K562 (cell line): ENCODE measurements around the gene FAM81B. TPM values are rescaled to one million over a fixed set of nuclear protein-coding genes. Genes with fewer than 3 reads are reported as not detected.

Source experiments
- ATAC-seq: fragments of 200-7000 bp; cut with Tn5 transposase; 3 replicates; pipeline ENCODE4 v1.9.1; 2020; ENCODE audit warnings: moderate library complexity
- BruUV-seq: library from RNA; stranded (reverse); fragments of 400-500 nt; replicated peaks from 2 replicates; lab custom pipeline; 2021; lab: Mats Ljungman, UMichigan
- CTCF ChIA-PET: fragments of 300-600 bp; formaldehyde crosslinking; extraction: SDS; loops from one replicate; lab custom pipeline; 2021; ENCODE audit warnings: low intra/inter-chr PET ratio; lab: Yijun Ruan, JAX
- POLR2A ChIA-PET: fragments of 300-600, 350-650 bp; sonication (Branson Sonifier 250); formaldehyde crosslinking; extraction: SDS; loops from one replicate; lab custom pipeline; 2021; ENCODE audit warnings: antibody characterized with exemption, inconsistent platforms; lab: Yijun Ruan, JAX
- DNase-seq, 4 experiments: peaks; one replicate each; pipeline versions ENCODE4 v3.0.0 to v3.0.0-alpha.2; 2011 to 2018; ENCODE audit warnings: low spot score in 3 of 4, mixed read lengths in 3 of 4; ENCODE audit errors: extremely low read depth in 1 of 4
- FAIRE-seq: peaks from 2 replicates; lab custom pipeline; 2011; peaks lifted over from hg19 to GRCh38; lab: Jason Lieb, UNC
- H2AFZ ChIP-seq: 2 replicates; pipeline ENCODE4 v1.6.0; 2011; ENCODE audit warnings: low read depth, low read length, control low read depth, inconsistent platforms
- H3K27ac ChIP-seq: fragments of 200-600 bp; 3 replicates; pipeline ENCODE4 v1.8.0; 2011; ENCODE audit warnings: low read depth, mild to moderate bottlenecking, control low read depth, inconsistent platforms, low read length, moderate library complexity, mixed read lengths; ENCODE audit errors: extremely low read depth
- H3K27me3 ChIP-seq, 2 experiments: fragments of 300-600 bp in 1 of 2; 2 replicates in 1 of 2; 3 replicates in 1 of 2; pipeline versions ENCODE4 v1.6.0 to v1.8.0; 2011; ENCODE audit warnings: inconsistent platforms in 2 of 2, low read length in 2 of 2, mild to moderate bottlenecking in 1 of 2, mixed read lengths in 1 of 2, moderate library complexity in 1 of 2; ENCODE audit not compliant: control insufficient read depth in 2 of 2, insufficient read depth in 2 of 2
- H3K36me3 ChIP-seq: fragments of 300-600 bp; 3 replicates; pipeline ENCODE4 v1.8.0; 2011; ENCODE audit warnings: mild to moderate bottlenecking, low read length, inconsistent platforms; ENCODE audit not compliant: control insufficient read depth, insufficient read depth
- H3K4me1 ChIP-seq, 2 experiments: fragments of 200-600 bp in 1 of 2; replicated peaks in 1 of 2; 2 replicates in 1 of 2; 3 replicates in 1 of 2; pipeline versions ENCODE4 v1.5.1 to v1.8.0; 2011; ENCODE audit warnings: inconsistent platforms in 2 of 2, low read length in 2 of 2, mild to moderate bottlenecking in 1 of 2, mixed read lengths in 1 of 2, moderate library complexity in 1 of 2; ENCODE audit not compliant: control insufficient read depth in 2 of 2, insufficient read depth in 2 of 2
- H3K4me2 ChIP-seq: 2 replicates; pipeline ENCODE4 v1.6.1; 2011; ENCODE audit warnings: low read length, control low read depth, inconsistent platforms, mixed read lengths; ENCODE audit not compliant: insufficient read depth
- H3K4me3 ChIP-seq: fragments of 200-600 bp; sonication (generic), shearing (Covaris generic); 2 replicates; pipeline ENCODE4 v1.5.1; 2016; ENCODE audit warnings: control low read depth, inconsistent platforms
- H3K79me2 ChIP-seq: fragments of 200-600 bp; 3 replicates; pipeline ENCODE4 v1.8.0; 2011; ENCODE audit warnings: low read length, inconsistent platforms; ENCODE audit not compliant: control insufficient read depth, insufficient read depth
- H3K9ac ChIP-seq, 2 experiments: 2 replicates each; pipeline versions ENCODE4 v1.6.0 to v1.6.1; 2011; ENCODE audit warnings: low read depth in 2 of 2, low read length in 2 of 2, control low read depth in 1 of 2, inconsistent platforms in 1 of 2, mild to moderate bottlenecking in 1 of 2, mixed read lengths in 1 of 2; ENCODE audit not compliant: insufficient read depth in 1 of 2
- H3K9me1 ChIP-seq: one replicate; pipeline ENCODE4 v1.6.0; 2011; ENCODE audit warnings: inconsistent platforms, mild to moderate bottlenecking, low read length, moderate library complexity; ENCODE audit not compliant: control insufficient read depth, insufficient read depth
- H3K9me3 ChIP-seq: replicated peaks from 2 replicates; pipeline ENCODE4 v1.5.1; 2011; ENCODE audit warnings: low read depth, low read length, inconsistent platforms; ENCODE audit not compliant: control insufficient read depth, insufficient read depth
- H4K20me1 ChIP-seq: replicated peaks from 2 replicates; pipeline ENCODE4 v1.6.1; 2011; ENCODE audit warnings: low read length, inconsistent platforms, mixed read lengths; ENCODE audit not compliant: control insufficient read depth, insufficient read depth
- BACH1 ChIP-seq: fragments of 200-800 bp; sonication (Bioruptor generic); IDR thresholded peaks from 2 replicates; pipeline ENCODE4 v1.6.1; 2016; ENCODE audit warnings: missing genetic modification characterization, missing compliant biosample characterization
- BRF1 ChIP-seq: IDR thresholded peaks from 3 replicates; pipeline ENCODE4 v1.6.1; 2011; ENCODE audit warnings: borderline replicate concordance, mild to moderate bottlenecking; ENCODE audit not compliant: insufficient read length; ENCODE audit errors: extremely low read depth
- ID3 ChIP-seq, 2 experiments: fragments of 250-450 bp in 1 of 2; fragments of 450-650 bp in 1 of 2; sonication (Bioruptor Pico) in 1 of 2; IDR thresholded peaks; 2 replicates each; pipeline versions ENCODE4 v1.6.1 to v1.8.0; 2016 to 2021; ENCODE audit warnings: mild to moderate bottlenecking in 2 of 2, moderate library complexity in 2 of 2, missing compliant biosample characterization in 1 of 2, missing genetic modification characterization in 1 of 2
- KAT8 ChIP-seq: fragments of 450-650 bp; IDR thresholded peaks from 2 replicates; pipeline ENCODE4 v1.6.1; 2016; ENCODE audit warnings: low read depth, mild to moderate bottlenecking
- MITF ChIP-seq: IDR thresholded peaks from 2 replicates; pipeline ENCODE4 v1.6.1; 2014; ENCODE audit warnings: antibody characterized with exemption
- NEUROD1 ChIP-seq: fragments of 150-350 bp; IDR thresholded peaks from 2 replicates; pipeline ENCODE4 v1.6.1; 2014; ENCODE audit warnings: borderline replicate concordance, low read length, low read depth; ENCODE audit not compliant: partially characterized antibody
- PATZ1 ChIP-seq: fragments of 250-450 bp; sonication (Bioruptor Pico); IDR thresholded peaks from 2 replicates; pipeline ENCODE4 v1.5.0; 2020; ENCODE audit warnings: mild to moderate bottlenecking, borderline replicate concordance
- RHOXF2B ChIP-seq: fragments of 250-450 bp; sonication (Bioruptor Pico); conservative IDR thresholded peaks from 2 replicates; pipeline ENCODE4 v1.5.1; 2021
- SFPQ ChIP-seq: fragments of 200-400 bp; formaldehyde crosslinking; IDR thresholded peaks from 2 replicates; pipeline ENCODE4 v1.6.1; 2017; ENCODE audit warnings: mild to moderate bottlenecking, low read depth, low read length, moderate library complexity
- ZNF133 ChIP-seq: fragments of 250-450 bp; sonication (Bioruptor Pico); IDR thresholded peaks from 2 replicates; pipeline ENCODE4 v1.4.0; 2020; ENCODE audit warnings: mild to moderate bottlenecking
- ZNF184 ChIP-seq: sonication (generic); formaldehyde crosslinking; IDR thresholded peaks from 2 replicates; pipeline ENCODE4 v1.5.0; 2020; ENCODE audit warnings: missing genetic modification reagents
- ZNF431 ChIP-seq: sonication (generic); formaldehyde crosslinking; IDR thresholded peaks from 2 replicates; pipeline ENCODE4 v1.8.0; 2022; ENCODE audit warnings: mild to moderate bottlenecking, missing genetic modification reagents
- WGBS: fragments of 100-300 bp; shearing (Covaris generic); methylation state at CpG from one replicate; pipeline ENCODE4 v1.1.6; 2016; ENCODE audit warnings: low coverage, mixed read lengths; ENCODE audit not compliant: insufficient coverage; ENCODE audit errors: missing lambda C conversion rate; 5-methylcytosine and 5-hydroxymethylcytosine counted together
- in situ Hi-C: fragments of 300-500 bp; cut with MboI; formaldehyde crosslinking; loops from 4 replicates; pipeline ENCODE4 v1.15.0; 2018; ENCODE audit warnings: inconsistent platforms, mixed read lengths
- intact Hi-C: fragments of 100-400 bp; cut with micrococcal nuclease; formaldehyde crosslinking; loops from 2 replicates; pipeline ENCODE4 v1.14.2; 2022
- polyA plus RNA-seq, 8 experiments: library from polyadenylated mRNA; depleted of rRNA in 4 of 8; stranded (reverse) in 5 of 8; unstranded in 3 of 8; fragments of >200 nt; fragmentation: Nextera tagmentation in 2 of 8; fragmentation: Illumina TruSeq in 1 of 8; extraction: Ambion mirVana in 2 of 8; extraction: Trizol in 1 of 8; gene quantifications; 2 replicates each; pipeline versions ENCODE4 v1.2.1 to v1.2.3, GENCODE V29; 2011 to 2014; ENCODE audit warnings: inconsistent platforms in 1 of 8, missing spikeins in 1 of 8
- total RNA-seq, 7 experiments: library from RNA; depleted of rRNA in 6 of 7; stranded (reverse); fragments of >200 nt in 6 of 7; fragmentation: Illumina TruSeq in 2 of 7; extraction: Trizol in 2 of 7; gene quantifications; 2 replicates each; pipeline versions ENCODE4 v1.2.1 to v1.2.3, GENCODE V29; 2011 to 2021; ENCODE audit warnings: low replicate concordance in 1 of 7
- TF ChIP-seq, protein P1 (sequence below): fragments of 450-650 bp; IDR thresholded peaks from 2 replicates; pipeline ENCODE4 v1.7.0; 2016; ENCODE audit warnings: borderline replicate concordance

FAM81B gene
- total and polyA plus RNA-seq, 9 of the 15 experiments (the other 6 are each of a cell fraction or from before 2014, with no cell fraction given) = 0.08 to 0.64 (median 0.25) TPM; not detected in 2

DNA sequence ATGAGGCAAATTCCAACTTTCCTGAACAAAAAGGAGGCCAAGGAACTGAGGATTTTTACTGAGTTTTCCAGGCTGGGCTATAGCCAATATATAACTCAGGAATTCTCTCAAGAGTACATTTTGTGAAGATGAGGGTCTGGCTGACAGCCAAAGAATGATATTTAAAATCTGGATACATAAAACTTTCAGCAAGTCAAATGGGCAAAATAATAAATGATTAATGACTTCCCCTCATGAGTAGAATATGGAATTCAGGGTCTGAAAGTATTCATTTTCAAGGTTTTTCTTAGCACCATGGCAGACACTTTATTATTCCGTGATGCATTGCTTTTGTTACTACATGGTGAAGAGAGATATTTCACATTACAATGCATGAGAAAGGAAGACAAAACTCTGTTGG, 7.8 kb downstream of the FAM81B start:
- DNase-seq (no peak), ATAC-seq (no peak), FAIRE-seq (no peak)
- Histone ChIP-seq H3K79me2 (no peaks in the 10 kb centered on the region), H3K36me3 (no peaks in the 10 kb centered on the region), H2AFZ (no peak overlapping the region), H3K27ac (no peak overlapping the region), H3K4me1 (no peaks in the 10 kb centered on the region), H3K4me2 (no peak overlapping the region), H3K9ac (no peak overlapping the region), H3K9me1 (no peaks in the 10 kb centered on the region), H4K20me1 (no peaks in the 10 kb centered on the region), H3K9me3 (no peaks in the 10 kb centered on the region), H3K27me3 (no peaks in the 10 kb centered on the region; a peak in 1 of 5 replicates), H3K4me3 (no peak overlapping the region)
- POLR2A ChIA-PET = no interaction called here
- WGBS = 0% methylated on average over 1 of the region's 1 CpG
- intact Hi-C loops = no loop called here
- BruUV-seq = no TSS peak
- in situ Hi-C loops = no loop called here
- CTCF ChIA-PET = no interaction called here
- TF ChIP-seq RHOXF2B (CRISPR knock-in tag) (no peak), NEUROD1 (no peak), PATZ1 (no peak), ID3 (CRISPR knock-in tag; IDR thresholded peaks at IDR 0.05) (no peak), ID3 (tag; IDR thresholded peaks at IDR 0.05) (no peak), ZNF431 (no peak), SFPQ (no peak), BACH1 (tag) (no peak), ZNF133 (CRISPR knock-in tag) (no peak), KAT8 (no peak), BRF1 (no peak), MITF (no peak), ZNF184 (CRISPR knock-in tag) (no peak)
- TF ChIP-seq, protein P1, sequence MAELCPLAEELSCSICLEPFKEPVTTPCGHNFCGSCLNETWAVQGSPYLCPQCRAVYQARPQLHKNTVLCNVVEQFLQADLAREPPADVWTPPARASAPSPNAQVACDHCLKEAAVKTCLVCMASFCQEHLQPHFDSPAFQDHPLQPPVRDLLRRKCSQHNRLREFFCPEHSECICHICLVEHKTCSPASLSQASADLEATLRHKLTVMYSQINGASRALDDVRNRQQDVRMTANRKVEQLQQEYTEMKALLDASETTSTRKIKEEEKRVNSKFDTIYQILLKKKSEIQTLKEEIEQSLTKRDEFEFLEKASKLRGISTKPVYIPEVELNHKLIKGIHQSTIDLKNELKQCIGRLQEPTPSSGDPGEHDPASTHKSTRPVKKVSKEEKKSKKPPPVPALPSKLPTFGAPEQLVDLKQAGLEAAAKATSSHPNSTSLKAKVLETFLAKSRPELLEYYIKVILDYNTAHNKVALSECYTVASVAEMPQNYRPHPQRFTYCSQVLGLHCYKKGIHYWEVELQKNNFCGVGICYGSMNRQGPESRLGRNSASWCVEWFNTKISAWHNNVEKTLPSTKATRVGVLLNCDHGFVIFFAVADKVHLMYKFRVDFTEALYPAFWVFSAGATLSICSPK = no peak
